Iris pigment epithelial cell (primary cell): ENCODE measurements around the gene PTK7.
"Not testable (repeated sequence)": the region's sequence is repeated elsewhere in the genome, so short reads cannot be mapped to it uniquely, and the experiment has no call there.

Experiments
- DNase-seq: peaks from one replicate; pipeline ENCODE4 v3.0.0-alpha.2; 2011; ENCODE audit warnings: low read depth

PTK7 gene

GRCh38 chr6:43119482-43119881 lies 43.4 kb downstream of the PTK7 start:
- DNase-seq, result no peak

- no peak for DNase-seq
These were observed 44.1 kb downstream of the PTK7 start for GRCh38 chr6:43120101-43120763.

DNA sequence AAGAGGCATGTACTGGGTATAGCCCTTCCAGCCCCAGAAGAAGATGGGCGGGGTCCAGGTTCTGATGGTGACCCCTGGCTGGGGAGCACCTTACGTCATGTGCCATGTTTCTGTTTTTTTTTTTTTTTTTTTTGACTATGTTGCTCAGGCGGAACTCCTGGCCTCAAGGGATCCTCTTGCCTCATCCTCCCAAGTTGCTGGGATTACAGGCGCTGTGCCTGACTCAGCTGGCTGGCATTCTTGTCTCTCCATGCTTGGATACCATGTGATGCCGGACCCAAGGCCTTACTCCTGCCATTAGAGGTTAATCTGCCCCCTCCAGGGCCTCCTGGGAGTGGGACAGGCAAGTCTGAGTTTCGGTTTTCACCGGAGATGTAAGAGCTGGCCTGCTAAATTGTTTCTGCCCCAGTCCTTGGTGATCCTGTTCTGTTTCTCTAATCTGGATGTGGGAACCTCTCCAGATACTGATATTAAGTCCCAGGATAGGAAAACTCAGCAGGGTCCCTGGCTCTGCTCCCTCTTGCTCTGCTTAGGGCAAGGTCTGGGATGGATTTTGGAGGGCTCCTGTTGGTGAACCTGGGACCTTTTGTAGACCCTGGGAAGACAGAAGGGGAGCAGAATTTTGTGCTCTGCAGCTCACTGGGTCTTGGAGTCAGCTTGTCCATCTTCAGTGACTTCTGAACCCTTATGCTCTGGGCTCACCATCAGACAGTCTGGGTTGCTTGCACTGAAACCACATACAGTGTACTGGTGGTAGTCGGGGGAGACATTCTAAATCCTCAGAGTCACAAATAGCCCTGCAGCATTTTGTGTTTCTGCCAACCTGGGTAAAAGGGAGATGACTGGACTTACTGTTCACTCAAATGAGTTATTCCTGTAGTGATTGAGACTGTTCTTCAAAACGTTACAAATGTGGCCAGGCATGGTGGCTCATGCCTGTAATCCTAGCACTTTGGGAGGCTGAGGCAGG lies 45.1 kb downstream of the PTK7 start:
- peak; percentile 97 for DNase-seq

DNA sequence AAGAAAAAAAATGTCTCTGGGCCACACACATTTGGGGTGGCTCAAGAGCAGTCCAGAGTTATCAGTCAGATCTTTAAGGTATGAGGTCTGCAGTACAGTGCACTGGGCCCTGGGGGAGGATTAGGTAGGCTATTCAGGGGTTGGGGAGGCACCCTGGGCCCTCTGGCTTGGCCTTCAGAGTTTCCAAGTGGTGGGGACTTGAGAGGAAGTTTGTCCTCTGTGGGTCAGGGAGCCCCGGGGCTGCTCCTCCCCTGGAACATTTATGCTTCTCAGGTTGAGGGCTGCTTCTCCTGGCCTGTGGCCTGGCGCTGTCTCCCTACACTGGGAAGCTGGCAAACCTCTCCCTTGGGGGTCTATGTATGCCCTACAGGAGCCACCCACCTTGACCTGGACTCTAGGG lies 46.0 kb downstream of the PTK7 start:
- DNase-seq, result no peak

DNA sequence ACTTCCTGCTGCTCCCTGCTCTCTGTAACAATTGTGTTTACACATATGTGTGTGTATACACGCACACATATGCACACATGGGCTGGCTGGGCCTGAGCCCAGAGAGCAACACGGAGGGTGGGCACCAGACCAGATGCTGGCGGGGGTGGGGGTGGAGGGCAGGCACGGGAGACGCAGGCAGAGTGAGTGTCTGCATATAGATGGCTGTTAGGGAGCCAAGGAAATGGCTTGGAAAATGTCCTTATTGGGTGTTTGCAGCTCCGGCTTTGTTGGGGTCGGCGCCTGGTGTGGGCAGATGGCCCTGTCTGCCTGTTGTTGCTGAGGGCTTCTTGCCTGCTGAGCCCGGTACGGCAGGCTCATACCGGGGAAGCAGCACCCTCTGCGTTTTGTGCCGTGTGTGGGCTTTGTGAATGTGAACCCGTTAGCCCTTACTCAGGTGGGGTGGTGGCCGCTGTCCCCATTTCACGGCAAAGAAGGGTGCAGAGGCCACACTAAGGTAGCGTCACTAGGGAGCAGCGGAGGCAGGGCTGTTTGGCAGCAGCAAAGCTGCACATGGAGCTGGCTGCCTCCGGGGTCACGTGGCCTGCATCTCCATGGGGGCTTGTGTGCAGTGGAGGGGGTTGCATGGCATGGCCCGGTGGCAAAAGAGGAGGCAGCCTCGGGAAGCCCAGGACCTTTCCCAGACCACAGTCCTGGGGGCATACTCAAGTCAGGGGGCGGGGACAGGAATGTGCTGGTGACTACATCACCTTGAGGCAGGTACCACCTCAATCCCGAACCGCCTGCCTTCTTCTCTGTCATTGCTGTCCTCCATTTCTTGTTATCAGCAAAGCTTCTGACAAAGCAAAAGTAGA lies 47.6 kb downstream of the PTK7 start:
- DNase-seq, result no peak

GRCh38 chr6:43124481-43124880 lies 48.4 kb downstream of the PTK7 start:
- DNase-seq, result no peak

DNA sequence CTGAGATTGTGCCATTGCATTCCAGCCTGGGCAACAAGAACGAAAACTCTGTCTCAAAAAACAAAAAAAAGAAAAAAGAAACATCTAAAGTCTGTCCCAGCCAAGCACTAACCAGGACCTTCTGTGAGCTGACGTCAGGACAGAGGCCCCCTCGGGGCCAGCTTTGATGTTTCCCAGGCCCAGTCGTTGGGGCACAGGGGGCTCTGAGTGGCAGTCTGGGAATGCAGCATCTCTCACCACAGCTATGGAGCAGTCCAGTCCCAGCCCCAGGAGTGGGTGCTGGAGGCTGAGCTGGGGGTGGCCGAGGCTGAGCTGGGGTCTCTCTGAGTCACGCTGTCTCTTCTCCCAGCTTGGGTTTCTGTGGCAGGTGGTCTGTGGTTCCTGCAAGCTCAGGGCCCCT lies 49.0 kb downstream of the PTK7 start:
- peak; percentile 79 for DNase-seq

DNA sequence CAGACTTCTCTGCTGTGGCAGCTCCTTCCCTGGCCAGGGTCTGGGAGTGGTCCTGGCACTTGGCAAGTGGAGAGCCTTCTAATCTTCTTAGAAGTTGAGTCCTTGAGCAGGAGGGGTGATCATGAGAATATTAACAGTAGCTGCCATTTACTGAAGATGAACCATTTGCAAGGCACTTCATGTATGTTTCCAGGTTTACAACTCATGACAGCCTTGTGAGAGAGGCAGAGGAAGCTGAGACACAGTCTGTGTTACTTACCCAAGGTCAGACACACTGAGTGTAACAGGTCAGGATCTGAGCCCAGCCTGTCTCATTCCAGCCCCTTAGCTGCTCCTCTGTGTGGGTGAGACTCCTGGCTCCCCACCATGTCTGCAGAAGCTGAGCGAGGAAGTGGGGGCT lies 49.4 kb downstream of the PTK7 start:
- peak; percentile 39 for DNase-seq

DNA sequence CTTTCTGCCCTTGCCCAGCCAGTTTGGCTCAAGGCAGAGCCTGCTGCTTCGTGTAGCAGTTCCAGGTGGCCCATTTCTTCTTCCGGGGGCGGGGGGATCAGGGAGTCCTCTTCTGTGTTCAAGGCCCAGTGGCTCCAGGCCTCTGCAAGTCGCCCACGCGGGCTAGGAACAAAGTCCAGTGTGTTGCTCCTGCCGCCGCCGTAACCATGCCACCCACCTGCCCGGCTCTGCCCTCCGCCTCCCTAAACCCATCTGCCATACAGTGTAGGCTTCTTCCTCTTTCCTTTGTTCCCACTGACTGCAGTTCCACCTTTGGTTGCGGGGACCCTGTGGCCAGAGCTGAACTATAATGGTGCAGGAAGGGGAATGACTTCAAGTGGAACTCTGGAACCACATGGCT lies 51.1 kb downstream of the PTK7 start:
- no peak for DNase-seq

GRCh38 chr6:43127877-43128276 lies 51.8 kb downstream of the PTK7 start:
- DNase-seq, result no peak

- no peak for DNase-seq
These were observed 52.8 kb downstream of the PTK7 start for GRCh38 chr6:43128926-43129325.

GRCh38 chr6:43129434-43130194 lies 53.5 kb downstream of the PTK7 start:
- DNase-seq, result peak; percentile 43

DNA sequence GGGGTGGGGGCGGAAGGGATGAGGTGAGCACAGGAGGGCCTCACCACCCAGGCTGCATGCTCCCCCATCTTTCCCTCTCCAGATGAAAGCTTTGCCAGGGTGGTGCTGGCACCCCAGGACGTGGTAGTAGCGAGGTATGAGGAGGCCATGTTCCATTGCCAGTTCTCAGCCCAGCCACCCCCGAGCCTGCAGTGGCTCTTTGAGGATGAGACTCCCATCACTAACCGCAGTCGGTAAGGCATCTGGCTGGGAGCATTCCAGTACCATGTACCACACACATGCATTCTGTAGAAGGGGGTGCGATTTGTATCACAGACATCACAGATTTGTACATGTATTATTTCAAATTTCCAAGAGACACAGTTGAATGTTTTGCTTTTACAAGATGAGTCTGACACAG lies 54.3 kb downstream of the PTK7 start:
- DNase-seq, result no peak

DNA sequence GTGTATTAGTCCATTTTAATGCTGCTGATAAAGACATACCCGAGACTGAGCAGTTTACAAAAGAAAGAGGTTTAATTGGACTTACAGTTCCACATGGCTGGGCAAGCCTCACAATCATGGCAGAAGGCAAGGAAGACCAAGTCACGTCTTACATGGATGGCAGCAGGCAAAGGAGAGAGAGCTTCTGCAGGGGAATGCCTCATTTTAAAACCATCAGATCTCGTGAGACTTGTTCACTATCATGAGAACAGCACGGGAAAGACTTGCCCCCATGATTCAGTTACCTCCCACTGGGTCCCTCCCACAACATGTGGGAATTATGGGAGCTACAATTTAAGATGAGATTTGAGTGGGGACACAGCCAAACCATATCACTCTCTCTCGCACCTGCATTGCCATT lies 55.3 kb downstream of the PTK7 start:
- DNase-seq, result not testable (repeated sequence)

DNA sequence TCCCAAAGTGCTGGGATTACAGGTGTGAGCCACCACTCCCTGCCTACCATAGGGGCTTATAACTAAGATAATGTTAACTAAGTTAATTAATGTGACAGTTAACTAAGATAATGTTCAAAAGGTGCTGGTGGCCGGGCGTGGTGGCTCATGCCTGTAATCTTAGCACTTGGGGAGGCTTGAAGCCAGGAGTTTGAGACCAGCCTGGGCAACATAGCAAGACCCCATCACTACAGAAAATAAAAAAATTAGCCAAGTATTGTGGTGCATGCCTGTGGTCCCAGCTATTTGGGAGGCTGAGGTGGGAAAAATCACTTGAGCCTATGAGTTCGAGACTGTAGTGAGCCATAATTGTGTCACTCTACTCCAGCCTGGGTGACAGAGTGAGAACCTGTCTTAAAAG lies 62.2 kb downstream of the PTK7 start:
- DNase-seq, result no peak

DNA sequence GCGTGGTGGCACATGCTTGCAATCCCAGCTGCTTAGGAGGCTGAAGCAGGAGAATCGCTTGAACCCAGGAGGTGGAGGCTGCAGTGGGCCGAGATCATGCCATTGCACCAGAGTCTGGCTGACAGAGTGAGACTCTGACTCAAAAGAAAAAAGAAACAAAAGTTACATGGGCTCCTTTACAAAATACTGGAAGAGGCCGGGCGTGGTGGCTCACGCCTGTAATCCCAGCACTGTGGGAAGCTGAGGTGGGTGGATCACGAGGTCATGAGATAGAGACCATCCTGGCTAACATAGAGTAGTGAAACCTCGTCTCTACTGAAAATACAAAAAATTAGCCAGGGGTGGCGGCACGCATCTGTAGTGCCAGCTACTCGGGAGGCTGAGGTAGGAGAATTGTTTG lies 63.9 kb downstream of the PTK7 start:
- DNase-seq, result not testable (repeated sequence)

DNA sequence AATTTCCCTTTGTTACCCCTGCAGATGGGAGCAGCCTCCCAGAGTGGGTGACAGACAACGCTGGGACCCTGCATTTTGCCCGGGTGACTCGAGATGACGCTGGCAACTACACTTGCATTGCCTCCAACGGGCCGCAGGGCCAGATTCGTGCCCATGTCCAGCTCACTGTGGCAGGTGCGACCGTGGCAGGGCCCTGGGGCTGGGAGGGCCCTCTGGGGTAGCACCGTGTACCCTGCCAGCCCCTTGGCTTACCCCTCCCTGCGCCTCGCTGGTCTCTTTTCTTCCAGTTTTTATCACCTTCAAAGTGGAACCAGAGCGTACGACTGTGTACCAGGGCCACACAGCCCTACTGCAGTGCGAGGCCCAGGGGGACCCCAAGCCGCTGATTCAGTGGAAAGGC lies 65.5 kb downstream of the PTK7 start:
- DNase-seq, result no peak

DNA sequence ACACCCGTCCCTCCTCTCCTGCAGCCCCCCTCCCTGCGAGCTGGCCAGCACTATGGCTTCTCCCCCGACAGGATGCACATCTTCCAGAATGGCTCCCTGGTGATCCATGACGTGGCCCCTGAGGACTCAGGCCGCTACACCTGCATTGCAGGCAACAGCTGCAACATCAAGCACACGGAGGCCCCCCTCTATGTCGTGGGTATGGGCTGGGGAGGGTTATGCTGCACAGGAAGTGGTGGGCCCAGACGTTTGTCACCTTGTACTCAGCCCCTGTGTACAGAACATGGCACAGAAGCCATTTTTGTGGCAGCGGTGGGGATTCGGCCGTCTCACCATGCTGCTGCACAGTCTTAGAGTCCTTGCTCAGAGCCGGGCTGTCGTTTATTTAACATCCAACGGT lies 66.0 kb downstream of the PTK7 start:
- DNase-seq, result no peak

GRCh38 chr6:43143235-43144128 lies 67.4 kb downstream of the PTK7 start:
- peak; percentile 88 for DNase-seq

- DNase-seq, result no peak
These were observed 68.8 kb downstream of the PTK7 start for GRCh38 chr6:43144879-43145278.

DNA sequence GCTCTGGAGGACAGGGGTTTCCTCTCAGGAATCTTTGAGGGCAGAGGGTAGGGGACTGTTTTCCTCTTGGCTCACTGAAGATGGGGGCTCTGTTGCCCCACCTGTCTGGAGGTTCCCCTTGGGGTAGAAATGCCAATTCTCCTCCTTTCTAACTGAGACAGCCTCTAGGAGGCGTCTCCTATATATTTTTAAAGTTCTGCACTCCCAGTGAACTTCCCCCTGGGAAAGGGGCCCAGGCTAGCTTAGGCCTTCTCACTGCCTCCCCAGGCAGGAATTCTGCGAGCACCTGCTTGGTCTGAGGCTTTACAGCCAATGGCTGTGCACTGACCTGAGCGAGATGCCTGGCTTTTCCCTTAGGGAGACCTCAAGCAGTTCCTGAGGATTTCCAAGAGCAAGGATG lies 70.1 kb downstream of the PTK7 start:
- DNase-seq, result no peak
